ENCODE measurements around the gene RNF20. TPM values are rescaled to one million over a fixed set of nuclear protein-coding genes. Genes with fewer than 3 reads are reported as not detected.
A peak's percentile ranks its signal among the peaks of the same experiment; 100 is the strongest.

The RNF20 gene
- polyA plus RNA-seq, 2 of the 4 experiments (the other 2 are of a cell fraction), result 32.4 to 54.4 TPM

DNA sequence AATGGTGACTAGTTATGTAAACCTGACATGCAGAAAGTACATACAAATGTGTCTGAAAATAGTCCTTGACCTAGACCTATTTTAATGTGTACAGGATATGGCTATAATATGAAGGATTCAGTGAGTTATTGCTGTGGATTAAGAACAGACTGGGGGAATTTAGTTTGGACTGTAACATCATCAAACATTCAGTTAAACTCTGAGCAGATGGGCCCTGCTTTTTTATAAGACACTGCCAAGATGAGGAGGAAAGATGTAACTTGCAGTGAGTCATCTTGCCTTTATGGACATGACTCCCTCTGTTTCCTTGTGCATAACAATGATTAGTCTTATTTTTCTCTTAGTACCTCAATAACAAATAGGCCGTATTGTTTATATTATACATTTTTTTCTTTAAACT, 48.9 kb downstream of the RNF20 start:
- ChIA-PET POLR2A (no interaction called here), CTCF (no interaction called here)
- Histone ChIP-seq H3K27ac (peak overlapping the region in 1 of 2 experiments; percentile 34; a peak in 1 of 6 replicates), H3K4me2 (no peak overlapping the region), H3K4me1 (peaks cover 11% of the 10 kb centered on the region; the same call in 1 of the 3 replicates), H3K4me3 (no peak overlapping the region), H3K9me3 (no peaks in the 10 kb centered on the region)
- DNase-seq (ENCODE audit: low read depth in 1 of 2, low spot score in 1 of 2) (peak in 1 of 2 experiments; percentile 29), FAIRE-seq (no peak), ATAC-seq (peak; percentile 66 to 80)
- WGBS (ENCODE audit: missing lambda C conversion rate), result 40% methylated on average over 1 of the region's 1 CpG
- TF ChIP-seq, protein P1, sequence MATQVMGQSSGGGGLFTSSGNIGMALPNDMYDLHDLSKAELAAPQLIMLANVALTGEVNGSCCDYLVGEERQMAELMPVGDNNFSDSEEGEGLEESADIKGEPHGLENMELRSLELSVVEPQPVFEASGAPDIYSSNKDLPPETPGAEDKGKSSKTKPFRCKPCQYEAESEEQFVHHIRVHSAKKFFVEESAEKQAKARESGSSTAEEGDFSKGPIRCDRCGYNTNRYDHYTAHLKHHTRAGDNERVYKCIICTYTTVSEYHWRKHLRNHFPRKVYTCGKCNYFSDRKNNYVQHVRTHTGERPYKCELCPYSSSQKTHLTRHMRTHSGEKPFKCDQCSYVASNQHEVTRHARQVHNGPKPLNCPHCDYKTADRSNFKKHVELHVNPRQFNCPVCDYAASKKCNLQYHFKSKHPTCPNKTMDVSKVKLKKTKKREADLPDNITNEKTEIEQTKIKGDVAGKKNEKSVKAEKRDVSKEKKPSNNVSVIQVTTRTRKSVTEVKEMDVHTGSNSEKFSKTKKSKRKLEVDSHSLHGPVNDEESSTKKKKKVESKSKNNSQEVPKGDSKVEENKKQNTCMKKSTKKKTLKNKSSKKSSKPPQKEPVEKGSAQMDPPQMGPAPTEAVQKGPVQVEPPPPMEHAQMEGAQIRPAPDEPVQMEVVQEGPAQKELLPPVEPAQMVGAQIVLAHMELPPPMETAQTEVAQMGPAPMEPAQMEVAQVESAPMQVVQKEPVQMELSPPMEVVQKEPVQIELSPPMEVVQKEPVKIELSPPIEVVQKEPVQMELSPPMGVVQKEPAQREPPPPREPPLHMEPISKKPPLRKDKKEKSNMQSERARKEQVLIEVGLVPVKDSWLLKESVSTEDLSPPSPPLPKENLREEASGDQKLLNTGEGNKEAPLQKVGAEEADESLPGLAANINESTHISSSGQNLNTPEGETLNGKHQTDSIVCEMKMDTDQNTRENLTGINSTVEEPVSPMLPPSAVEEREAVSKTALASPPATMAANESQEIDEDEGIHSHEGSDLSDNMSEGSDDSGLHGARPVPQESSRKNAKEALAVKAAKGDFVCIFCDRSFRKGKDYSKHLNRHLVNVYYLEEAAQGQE (IDR thresholded peaks at IDR 0.05), result no peak
- no peak for TF ChIP-seq FOSL2 (IDR thresholded peaks at IDR 0.05)
- TF ChIP-seq FOSL2 (CRISPR knock-in tag; IDR thresholded peaks at IDR 0.05), result peak; percentile 39

DNA sequence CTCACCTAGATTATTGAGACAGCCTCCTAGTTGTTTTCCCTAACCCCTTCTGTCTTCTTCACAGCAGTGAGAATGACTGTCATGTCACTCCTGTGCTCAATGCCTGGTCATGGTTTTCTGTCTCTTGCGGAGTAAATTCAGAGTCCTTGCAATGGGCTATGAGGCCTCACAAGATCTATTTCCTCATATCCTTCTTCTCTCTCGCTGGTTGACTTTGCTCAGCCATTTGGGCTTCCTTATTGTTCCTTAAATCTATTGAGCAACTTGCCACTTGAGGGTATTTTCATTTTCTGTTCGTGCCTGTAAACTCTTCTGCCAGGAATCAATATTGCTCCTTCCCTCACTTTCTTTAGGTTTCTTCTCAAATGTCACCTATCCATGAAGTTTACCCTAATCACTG, 52.1 kb downstream of the RNF20 start:
- Histone ChIP-seq H3K9me3 (no peaks in the 10 kb centered on the region), H3K4me2 (no peak overlapping the region), H3K4me3 (no peak overlapping the region), H3K27ac (no peak overlapping the region), H3K4me1 (peaks cover 25% of the 10 kb centered on the region)
- POLR2A ChIA-PET, result no interaction called here
- CTCF ChIA-PET, result no interaction called here
- WGBS (ENCODE audit: missing lambda C conversion rate), result 32% methylated on average over 3 of the region's 3 CpGs
- TF ChIP-seq, protein P2, sequence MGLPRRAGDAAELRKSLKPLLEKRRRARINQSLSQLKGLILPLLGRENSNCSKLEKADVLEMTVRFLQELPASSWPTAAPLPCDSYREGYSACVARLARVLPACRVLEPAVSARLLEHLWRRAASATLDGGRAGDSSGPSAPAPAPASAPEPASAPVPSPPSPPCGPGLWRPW (IDR thresholded peaks at IDR 0.05), result no peak
- TF ChIP-seq FOXS1 (CRISPR knock-in tag; IDR thresholded peaks at IDR 0.05) (no peak), CHD4 (IDR thresholded peaks at IDR 0.05; ENCODE audit: borderline replicate concordance) (no peak), HDAC2 (IDR thresholded peaks at IDR 0.05) (no peak), PHF8 (IDR thresholded peaks at IDR 0.05; ENCODE audit: borderline replicate concordance, low read depth) (no peak), NFE2L2 (conservative IDR thresholded peaks at IDR 0.05; ENCODE audit: low read length) (no peak), JUN (IDR thresholded peaks at IDR 0.05) (no peak), KDM1A (IDR thresholded peaks at IDR 0.05; ENCODE audit: low read depth) (no peak), MAZ (IDR thresholded peaks at IDR 0.05; ENCODE audit: borderline replicate concordance, low read depth, low read length) (no peak)
- FAIRE-seq, result no peak
- no peak for ATAC-seq
- no peak for DNase-seq (ENCODE audit: low read depth in 1 of 2, low spot score in 1 of 2)

DNA sequence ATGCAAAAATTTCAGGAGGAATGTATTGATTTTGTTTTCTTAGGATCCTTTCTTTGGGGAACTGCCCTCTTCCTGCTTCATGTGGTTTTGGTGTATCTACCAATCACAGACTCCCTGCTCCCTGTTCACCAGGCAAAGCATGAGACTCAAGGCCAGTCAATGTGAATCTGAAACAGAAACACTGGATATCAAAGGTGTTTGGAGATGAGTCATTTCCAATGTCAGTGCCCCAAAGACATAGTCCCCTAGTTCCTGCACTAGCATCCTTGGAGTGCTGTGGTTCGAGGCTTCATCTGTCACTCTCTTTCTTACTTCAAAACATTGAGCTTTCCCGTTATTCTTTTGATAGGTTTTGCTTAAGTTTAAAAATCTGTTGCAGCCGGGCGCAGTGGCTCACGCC, 53.0 kb downstream of the RNF20 start:
- no peak for DNase-seq (ENCODE audit: low read depth in 1 of 2, low spot score in 1 of 2)
- H3K4me3 ChIP-seq, result no peak overlapping the region
- FAIRE-seq, result no peak
- H3K9me3 ChIP-seq, result no peaks in the 10 kb centered on the region
- no peak overlapping the region for H3K27ac ChIP-seq
- H3K4me2 ChIP-seq, result no peak overlapping the region
- TF ChIP-seq ESRRA (IDR thresholded peaks at IDR 0.05; ENCODE audit: borderline replicate concordance, low read length) (no peak), FOSL2 (IDR thresholded peaks at IDR 0.05) (no peak), FOSL2 (CRISPR knock-in tag; IDR thresholded peaks at IDR 0.05) (0 out of 2 replicates have a peak, but pooled peaks have one; percentile 11)
- no peak for ATAC-seq
- ChIA-PET CTCF (interaction anchor here (0.6 kb wide), 1 partner anchor 38 kb away, joined by 3 read pairs; no protein-coding TSS in a partner anchor), POLR2A (no interaction called here)
- WGBS (ENCODE audit: missing lambda C conversion rate), result 70% methylated on average over 5 of the region's 5 CpGs
- H3K4me1 ChIP-seq, result peaks cover 25% of the 10 kb centered on the region

DNA sequence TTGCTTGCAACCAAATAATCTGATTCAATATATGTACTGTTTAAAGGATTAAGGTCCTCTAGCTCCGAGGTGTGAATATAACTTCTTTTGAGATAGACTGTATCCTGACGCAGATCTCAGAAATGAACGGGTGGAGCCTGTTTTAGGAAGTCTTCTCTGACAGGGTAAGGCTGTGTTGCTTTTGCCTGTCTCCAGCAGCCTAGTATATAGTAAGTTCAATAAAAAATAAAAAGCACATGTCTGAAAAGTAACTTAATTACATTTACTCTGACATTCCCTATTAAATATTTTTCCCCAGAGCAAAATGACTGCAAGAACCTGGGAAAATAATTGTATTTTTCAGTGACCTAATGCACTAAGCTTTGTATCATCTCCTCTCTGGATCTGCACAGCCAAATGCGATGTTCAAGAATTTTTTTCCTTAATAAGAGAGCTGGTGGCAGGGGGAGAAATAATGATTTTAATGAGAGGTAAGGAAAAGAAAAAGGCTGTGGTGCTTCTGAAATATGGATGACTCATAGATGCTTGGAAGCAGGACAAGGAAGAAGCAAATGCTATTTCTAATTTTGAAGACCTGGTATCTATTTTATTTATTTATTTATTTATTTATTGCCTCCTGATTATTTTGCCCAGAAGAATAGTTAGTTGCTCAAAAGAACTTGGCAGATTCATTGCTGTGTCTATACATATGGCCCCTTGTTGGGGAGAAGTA, 53.8 kb downstream of the RNF20 start:
- Histone ChIP-seq H3K4me2 (peak overlapping the region; percentile 34; the same call in 1 of the 3 replicates), H3K4me3 (no peak overlapping the region), H3K9me3 (no peaks in the 10 kb centered on the region), H3K27ac (no peak overlapping the region), H3K4me1 (peaks cover 22% of the 10 kb centered on the region)
- ChIA-PET POLR2A (no interaction called here), CTCF (no interaction called here)
- ATAC-seq, result no peak
- TF ChIP-seq FOSL2 (IDR thresholded peaks at IDR 0.05), result no peak
- TF ChIP-seq FOSL2 (CRISPR knock-in tag; IDR thresholded peaks at IDR 0.05), result peak; percentile 54
- no peak for TF ChIP-seq TP53 (CRISPR knock-in tag; IDR thresholded peaks at IDR 0.05)
- WGBS (ENCODE audit: missing lambda C conversion rate), result 75% methylated on average over 4 of the region's 4 CpGs
- no peak for DNase-seq (ENCODE audit: low read depth in 1 of 2, low spot score in 1 of 2)
- no peak for FAIRE-seq
